Endothelial cell of umbilical vein (primary cell): Measurements from ENCODE around the gene TCF7L2. TPM values are rescaled to one million over a fixed set of nuclear protein-coding genes. Genes with fewer than 3 reads are reported as not detected.

Experiments
- BruUV-seq: library from RNA; stranded (reverse); fragments of 400-500 nt; replicated peaks from 2 replicates; lab custom pipeline; 2021; lab: Mats Ljungman, UMichigan
- CTCF ChIA-PET: fragments of 300-600, 350-600 bp; sonication (Branson Sonifier 250); formaldehyde crosslinking; loops from one replicate; lab custom pipeline; 2021; ENCODE audit warnings: antibody characterized with exemption, inconsistent platforms; lab: Charles Lee
- POLR2A ChIA-PET: fragments of 300-600, 350-600 bp; sonication (Branson Sonifier 250); formaldehyde crosslinking; loops from one replicate; lab custom pipeline; 2021; ENCODE audit warnings: antibody characterized with exemption, inconsistent platforms; lab: Charles Lee
- DNase-seq: peaks from one replicate; pipeline ENCODE4 v3.0.0-alpha.2; 2011; ENCODE audit warnings: low read depth, low spot score
- FAIRE-seq: peaks from 2 replicates; lab custom pipeline; 2011; peaks lifted over from hg19 to GRCh38; lab: Jason Lieb, UNC
- H2AFZ ChIP-seq: 2 replicates; pipeline ENCODE4 v1.6.0; 2012; ENCODE audit warnings: low read depth, low read length, control low read depth, inconsistent platforms
- H3K27ac ChIP-seq: 2 replicates; pipeline ENCODE4 v1.5.1; 2011; ENCODE audit warnings: low read depth, mild to moderate bottlenecking, control low read depth, low read length, moderate library complexity; ENCODE audit not compliant: insufficient read depth
- H3K27me3 ChIP-seq, 2 experiments: 2 replicates each; pipeline versions ENCODE4 v1.6.0 to v1.6.1; 2011; ENCODE audit warnings: low read length in 2 of 2, mixed read lengths in 1 of 2; ENCODE audit not compliant: control insufficient read depth in 2 of 2, insufficient read depth in 2 of 2
- H3K36me3 ChIP-seq, 2 experiments: 2 replicates in 1 of 2; 3 replicates in 1 of 2; pipeline ENCODE4 v1.5.1; 2011; ENCODE audit warnings: low read length in 2 of 2, mild to moderate bottlenecking in 1 of 2, moderate library complexity in 1 of 2; ENCODE audit not compliant: control insufficient read depth in 2 of 2, insufficient read depth in 2 of 2; ENCODE audit errors: extremely low read depth in 1 of 2
- H3K4me1 ChIP-seq: 3 replicates; pipeline ENCODE4 v1.5.1; 2011; ENCODE audit warnings: mild to moderate bottlenecking, low read length; ENCODE audit not compliant: control insufficient read depth, insufficient read depth; ENCODE audit errors: extremely low read depth
- H3K4me2 ChIP-seq: 2 replicates; pipeline ENCODE4 v1.6.1; 2011; ENCODE audit warnings: low read length, control low read depth, mixed read lengths; ENCODE audit not compliant: insufficient read depth
- H3K4me3 ChIP-seq, 3 experiments: fragments of 200-600 bp in 1 of 3; sonication (generic), shearing (Covaris generic) in 1 of 3; replicated peaks in 1 of 3; 2 replicates each; pipeline ENCODE4 v1.5.1; 2011 to 2016; ENCODE audit warnings: control low read depth in 3 of 3, low read length in 3 of 3, mild to moderate bottlenecking in 2 of 3, inconsistent platforms in 1 of 3, low read depth in 1 of 3, moderate library complexity in 1 of 3; ENCODE audit not compliant: insufficient read depth in 1 of 3
- H3K79me2 ChIP-seq: 2 replicates; pipeline ENCODE4 v1.6.0; 2012; ENCODE audit warnings: low read length, inconsistent platforms; ENCODE audit not compliant: control insufficient read depth, insufficient read depth
- H3K9ac ChIP-seq: replicated peaks from 2 replicates; pipeline ENCODE3; 2011; ENCODE audit warnings: low read length, control low read depth; ENCODE audit not compliant: insufficient read depth; ENCODE audit errors: extremely low read depth
- H3K9me1 ChIP-seq: replicated peaks from 3 replicates; pipeline ENCODE4 v1.6.0; 2011; ENCODE audit warnings: mild to moderate bottlenecking, low read length; ENCODE audit not compliant: control insufficient read depth, insufficient read depth; ENCODE audit errors: extremely low read depth
- H3K9me3 ChIP-seq: replicated peaks from 2 replicates; pipeline ENCODE4 v1.5.1; 2012; ENCODE audit warnings: low read length, inconsistent platforms; ENCODE audit not compliant: control insufficient read depth, insufficient read depth
- H4K20me1 ChIP-seq: replicated peaks from 2 replicates; pipeline ENCODE3; 2011; ENCODE audit warnings: mild to moderate bottlenecking, low read length; ENCODE audit not compliant: control insufficient read depth, insufficient read depth; ENCODE audit errors: extremely low read depth
- EZH2 ChIP-seq: IDR thresholded peaks from 2 replicates; pipeline ENCODE4 v1.6.1; 2012; ENCODE audit warnings: borderline replicate concordance, low read depth, mild to moderate bottlenecking, moderate library complexity, low read length, inconsistent platforms; ENCODE audit not compliant: severe bottlenecking
- FOS ChIP-seq: IDR thresholded peaks from 2 replicates; pipeline ENCODE4 v1.6.1; 2011; ENCODE audit warnings: mild to moderate bottlenecking, low read length, moderate library complexity, borderline replicate concordance; ENCODE audit not compliant: insufficient read depth
- GATA2 ChIP-seq: IDR thresholded peaks from 2 replicates; pipeline ENCODE4 v1.7.0; 2011; ENCODE audit warnings: low read depth, mild to moderate bottlenecking, moderate library complexity, mixed read lengths, low read length; ENCODE audit not compliant: insufficient read length, insufficient read depth
- JUN ChIP-seq: IDR thresholded peaks from 2 replicates; pipeline ENCODE4 v1.6.1; 2011; ENCODE audit warnings: borderline replicate concordance, low read depth; ENCODE audit not compliant: insufficient read length, insufficient read depth
- MYC ChIP-seq: IDR thresholded peaks from one replicate; pipeline ENCODE4 v1.6.1; 2011; ENCODE audit warnings: mild to moderate bottlenecking, low read depth, low read length
- POLR2A ChIP-seq: IDR thresholded peaks from 2 replicates; pipeline ENCODE4 v1.6.1; 2012; ENCODE audit warnings: low read depth, mild to moderate bottlenecking, control low read depth, low read length
- POLR2AphosphoS5 ChIP-seq: IDR thresholded peaks from 2 replicates; pipeline ENCODE4 v1.6.1; 2012; ENCODE audit warnings: low read depth, mild to moderate bottlenecking, control low read depth, low read length, moderate library complexity; ENCODE audit not compliant: insufficient read depth
- dilution Hi-C: fragments of 300-500 bp; cut with MboI; formaldehyde crosslinking; loops from one replicate; pipeline ENCODE4 v1.15.0; 2019; ENCODE audit warnings: low sequenced_read_pairs; ENCODE audit not compliant: extremely low pct_ligation_motif_present
- intact Hi-C: fragments of 100-400 bp; cut with micrococcal nuclease; formaldehyde crosslinking; loops from one replicate; pipeline ENCODE4 v1.10.0; 2022
- polyA plus RNA-seq, 4 experiments: library from polyadenylated mRNA; depleted of rRNA in 3 of 4; stranded (reverse) in 3 of 4; unstranded in 1 of 4; fragments of >200 nt; gene quantifications; 2 replicates each; pipeline versions ENCODE4 v1.2.1 to v1.2.3, GENCODE V29; 2011 to 2012; ENCODE audit warnings: missing spikeins in 1 of 4
- total RNA-seq: library from RNA; stranded (reverse); gene quantifications from 2 replicates; pipeline ENCODE4 v1.2.3, GENCODE V29; 2021
- TF ChIP-seq, protein P1 (sequence below), 2 donors: IDR thresholded peaks; 1 replicate in 1 of 2; 2 replicates in 1 of 2; pipeline ENCODE4 v1.5.1; 2011; ENCODE audit warnings: low read length in 2 of 2, mild to moderate bottlenecking in 2 of 2, moderate library complexity in 2 of 2, control low read depth in 1 of 2, inconsistent platforms in 1 of 2, low read depth in 1 of 2; ENCODE audit not compliant: insufficient read depth in 1 of 2; ENCODE audit errors: extremely low read depth in 1 of 2
- TF ChIP-seq, protein P2 (sequence below): IDR thresholded peaks from 2 replicates; pipeline ENCODE4 v1.6.1; 2011; ENCODE audit not compliant: insufficient read depth, insufficient read length

The TCF7L2 gene
- total and polyA plus RNA-seq, 2 donors (not counting 3 experiments of a cell fraction or from before 2014, with no cell fraction given): 9.9 to 21.8 TPM

DNA sequence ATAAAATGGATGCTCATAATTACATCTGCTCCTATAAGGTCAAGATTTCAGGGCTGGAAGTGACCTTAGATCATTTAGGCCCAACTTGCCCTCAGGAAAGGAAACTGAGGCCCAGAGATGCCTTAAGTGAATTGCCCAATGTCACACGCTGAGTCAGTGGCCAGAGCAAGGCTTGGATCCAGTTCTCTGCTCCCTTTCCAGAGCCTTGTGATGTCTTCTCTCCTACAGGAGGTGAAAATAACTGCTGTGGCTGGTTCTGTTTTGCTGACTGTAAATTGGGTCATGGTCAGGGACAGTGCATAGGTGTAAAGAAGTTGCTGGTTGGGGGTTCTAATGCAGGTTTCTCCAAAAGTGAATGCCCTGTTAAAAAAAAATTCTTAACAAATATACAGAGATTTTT, 91.3 kb downstream of the TCF7L2 start:
- Histone ChIP-seq H3K36me3 (peaks cover 0 to 1% of the 10 kb centered on the region in 2 experiments), H3K79me2 (peaks cover 4% of the 10 kb centered on the region), H3K4me1 (peaks cover 13% of the 10 kb centered on the region), H3K27ac (no peak overlapping the region), H3K9me3 (no peaks in the 10 kb centered on the region), H3K9me1 (no peaks in the 10 kb centered on the region), H3K27me3 (no peaks in the 10 kb centered on the region), H3K9ac (no peak overlapping the region), H4K20me1 (no peaks in the 10 kb centered on the region), H2AFZ (no peak overlapping the region), H3K4me2 (no peak overlapping the region), H3K4me3 (no peak overlapping the region)
- no peak for TF ChIP-seq POLR2AphosphoS5
- TF ChIP-seq FOS: no peak
- TF ChIP-seq MYC: no peak
- TF ChIP-seq, protein P1, sequence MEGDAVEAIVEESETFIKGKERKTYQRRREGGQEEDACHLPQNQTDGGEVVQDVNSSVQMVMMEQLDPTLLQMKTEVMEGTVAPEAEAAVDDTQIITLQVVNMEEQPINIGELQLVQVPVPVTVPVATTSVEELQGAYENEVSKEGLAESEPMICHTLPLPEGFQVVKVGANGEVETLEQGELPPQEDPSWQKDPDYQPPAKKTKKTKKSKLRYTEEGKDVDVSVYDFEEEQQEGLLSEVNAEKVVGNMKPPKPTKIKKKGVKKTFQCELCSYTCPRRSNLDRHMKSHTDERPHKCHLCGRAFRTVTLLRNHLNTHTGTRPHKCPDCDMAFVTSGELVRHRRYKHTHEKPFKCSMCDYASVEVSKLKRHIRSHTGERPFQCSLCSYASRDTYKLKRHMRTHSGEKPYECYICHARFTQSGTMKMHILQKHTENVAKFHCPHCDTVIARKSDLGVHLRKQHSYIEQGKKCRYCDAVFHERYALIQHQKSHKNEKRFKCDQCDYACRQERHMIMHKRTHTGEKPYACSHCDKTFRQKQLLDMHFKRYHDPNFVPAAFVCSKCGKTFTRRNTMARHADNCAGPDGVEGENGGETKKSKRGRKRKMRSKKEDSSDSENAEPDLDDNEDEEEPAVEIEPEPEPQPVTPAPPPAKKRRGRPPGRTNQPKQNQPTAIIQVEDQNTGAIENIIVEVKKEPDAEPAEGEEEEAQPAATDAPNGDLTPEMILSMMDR (IDR thresholded peaks at IDR 0.05; ENCODE audit: extremely low read depth in 1 of 2, insufficient read depth in 1 of 2, low read depth in 1 of 2, low read length in 2 of 2): no peak
- no peak for TF ChIP-seq GATA2
- no peak for TF ChIP-seq EZH2
- no peak for TF ChIP-seq POLR2A
- TF ChIP-seq JUN: no peak
- TF ChIP-seq, protein P2, sequence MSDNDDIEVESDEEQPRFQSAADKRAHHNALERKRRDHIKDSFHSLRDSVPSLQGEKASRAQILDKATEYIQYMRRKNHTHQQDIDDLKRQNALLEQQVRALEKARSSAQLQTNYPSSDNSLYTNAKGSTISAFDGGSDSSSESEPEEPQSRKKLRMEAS: no peak
- DNase-seq (no peak), FAIRE-seq (no peak)
- ChIA-PET CTCF (interaction anchor here (1.1 kb wide), 1 partner anchor 13 kb away, joined by 3 read pairs; no protein-coding TSS in a partner anchor), POLR2A (no interaction called here)
- intact Hi-C loops: no loop called here
- no TSS peak for BruUV-seq
- dilution Hi-C loops: no loop called here
